Keratinocyte (primary cell): Measurements from ENCODE around the gene DHX35. TPM values are rescaled to one million over a fixed set of nuclear protein-coding genes. Genes with fewer than 3 reads are reported as not detected.

Experiments used
- DNase-seq: peaks from one replicate; pipeline ENCODE4 v3.0.0-alpha.2; 2011; ENCODE audit warnings: low read depth, missing footprints, low spot score
- FAIRE-seq: peaks from 2 replicates; lab custom pipeline; 2011; peaks lifted over from hg19 to GRCh38; lab: Jason Lieb, UNC
- H2AFZ ChIP-seq: 2 replicates; pipeline ENCODE4 v1.6.0; 2012; ENCODE audit warnings: low read length, control low read depth, inconsistent platforms; ENCODE audit not compliant: control insufficient read depth
- H3K27ac ChIP-seq: 2 replicates; pipeline ENCODE4 v1.5.1; 2011; ENCODE audit warnings: low read length; ENCODE audit not compliant: control insufficient read depth, insufficient read depth
- H3K27me3 ChIP-seq: 3 replicates; pipeline ENCODE4 v1.6.0; 2011; ENCODE audit warnings: low read length; ENCODE audit not compliant: control insufficient read depth, insufficient read depth; ENCODE audit errors: extremely low read depth
- H3K36me3 ChIP-seq, 2 experiments: 2 replicates in 1 of 2; 3 replicates in 1 of 2; pipeline ENCODE4 v1.5.1; 2011; ENCODE audit warnings: low read length in 2 of 2, mild to moderate bottlenecking in 1 of 2; ENCODE audit not compliant: control insufficient read depth in 2 of 2, insufficient read depth in 2 of 2; ENCODE audit errors: extremely low read depth in 1 of 2
- H3K4me1 ChIP-seq: 3 replicates; pipeline ENCODE4 v1.5.1; 2011; ENCODE audit warnings: low read length; ENCODE audit not compliant: control insufficient read depth, insufficient read depth; ENCODE audit errors: extremely low read depth
- H3K4me2 ChIP-seq: 3 replicates; pipeline ENCODE4 v1.6.0; 2011; ENCODE audit warnings: low read depth, low read length; ENCODE audit not compliant: control insufficient read depth, insufficient read depth; ENCODE audit errors: extremely low read depth
- H3K4me3 ChIP-seq, 3 experiments: fragments of 200-600 bp in 1 of 3; sonication (generic) in 1 of 3; 2 replicates in 2 of 3; 3 replicates in 1 of 3; pipeline ENCODE4 v1.5.1; 2011 to 2016; ENCODE audit warnings: low read length in 3 of 3, mild to moderate bottlenecking in 3 of 3, control low read depth in 2 of 3, inconsistent platforms in 1 of 3, low read depth in 1 of 3, mixed read lengths in 1 of 3, mixed run types in 1 of 3, moderate library complexity in 1 of 3; ENCODE audit not compliant: control insufficient read depth in 2 of 3, insufficient read depth in 2 of 3; ENCODE audit errors: extremely low read depth in 1 of 3
- H3K79me2 ChIP-seq: 2 replicates; pipeline ENCODE4 v1.6.0; 2012; ENCODE audit warnings: low read length; ENCODE audit not compliant: control insufficient read depth, insufficient read depth
- H3K9ac ChIP-seq: 3 replicates; pipeline ENCODE4 v1.6.0; 2011; ENCODE audit warnings: low read length; ENCODE audit not compliant: control insufficient read depth, insufficient read depth; ENCODE audit errors: extremely low read depth
- H3K9me1 ChIP-seq: 3 replicates; pipeline ENCODE4 v1.6.0; 2011; ENCODE audit warnings: low read length; ENCODE audit not compliant: control insufficient read depth, insufficient read depth; ENCODE audit errors: extremely low read depth
- H3K9me3 ChIP-seq: 2 replicates; pipeline ENCODE4 v1.5.1; 2012; ENCODE audit warnings: low read depth, low read length; ENCODE audit not compliant: control insufficient read depth
- H4K20me1 ChIP-seq: 3 replicates; pipeline ENCODE4 v1.6.0; 2011; ENCODE audit warnings: low read length; ENCODE audit not compliant: control insufficient read depth, insufficient read depth; ENCODE audit errors: extremely low read depth
- CTCF ChIP-seq, 3 experiments: IDR thresholded peaks in 1 of 3; conservative IDR thresholded peaks in 1 of 3; optimal IDR thresholded peaks in 1 of 3; 2 replicates in 2 of 3; 3 replicates in 1 of 3; pipeline versions ENCODE3 to v1.5.1; 2011; ENCODE audit warnings: low read length in 3 of 3, mild to moderate bottlenecking in 3 of 3, moderate library complexity in 2 of 3, control low read depth in 1 of 3, inconsistent platforms in 1 of 3; ENCODE audit not compliant: insufficient read depth in 2 of 3; ENCODE audit errors: extremely low read depth in 1 of 3
- EZH2 ChIP-seq: IDR thresholded peaks from one replicate; pipeline ENCODE4 v1.6.1; 2012; ENCODE audit warnings: inconsistent platforms, mild to moderate bottlenecking, low read length, moderate library complexity
- dilution Hi-C: fragments of 300-500 bp; cut with MboI; formaldehyde crosslinking; loops from one replicate; pipeline ENCODE4 v1.7.0; 2020; ENCODE audit warnings: low sequenced_read_pairs; ENCODE audit not compliant: extremely low pct_ligation_motif_present
- polyA plus RNA-seq, 5 experiments: library from polyadenylated mRNA; depleted of rRNA in 3 of 5; stranded (reverse) in 3 of 5; stranded (forward) in 1 of 5; unstranded in 1 of 5; fragments of >200 nt; gene quantifications; 1 replicate in 1 of 5; 2 replicates in 3 of 5; 3 replicates in 1 of 5; pipeline versions ENCODE4 v1.2.1 to v1.2.3, GENCODE V29; 2011 to 2012; ENCODE audit warnings: missing spikeins in 2 of 5, low read depth in 1 of 5, low replicate concordance in 1 of 5

DHX35 gene
- polyA plus RNA-seq, 1 donor (not counting 4 experiments of a cell fraction or from before 2014, with no cell fraction given) = 9.8 TPM

GRCh38 chr20:39021748-39022147, 59.6 kb downstream of the DHX35 start:
- FAIRE-seq (no peak), DNase-seq (no peak)
- no peak overlapping the region for H3K4me2 ChIP-seq
- H2AFZ ChIP-seq = no peak overlapping the region
- no peaks in the 10 kb centered on the region for H3K9me3 ChIP-seq
- no peak overlapping the region for H3K4me3 ChIP-seq
- no peaks in the 10 kb centered on the region for H4K20me1 ChIP-seq
- no peak overlapping the region for H3K9ac ChIP-seq
- peaks cover 16 to 22% of the 10 kb centered on the region in 2 experiments for H3K36me3 ChIP-seq
- H3K27me3 ChIP-seq = no peaks in the 10 kb centered on the region
- TF ChIP-seq CTCF (optimal IDR thresholded peaks at IDR 0.05 in 1 of 3, IDR thresholded peaks at IDR 0.05 in 1 of 3, conservative IDR thresholded peaks at IDR 0.05 in 1 of 3; ENCODE audit: extremely low read depth in 1 of 3, insufficient read depth in 2 of 3, low read length in 3 of 3) (no peak), EZH2 (no peak)
- H3K27ac ChIP-seq = no peak overlapping the region
- H3K4me1 ChIP-seq = peaks cover 11% of the 10 kb centered on the region
- dilution Hi-C loops = no loop called here
- H3K79me2 ChIP-seq = no peaks in the 10 kb centered on the region
- H3K9me1 ChIP-seq = no peaks in the 10 kb centered on the region

- H2AFZ ChIP-seq = no peak overlapping the region
- dilution Hi-C loops = no loop called here
- H4K20me1 ChIP-seq = no peaks in the 10 kb centered on the region
- H3K9ac ChIP-seq = no peak overlapping the region
- DNase-seq (no peak), FAIRE-seq (no peak)
- no peaks in the 10 kb centered on the region for H3K9me3 ChIP-seq
- H3K9me1 ChIP-seq = no peaks in the 10 kb centered on the region
- no peak overlapping the region for H3K4me2 ChIP-seq
- no peaks in the 10 kb centered on the region for H3K79me2 ChIP-seq
- H3K27ac ChIP-seq = no peak overlapping the region
- TF ChIP-seq CTCF (optimal IDR thresholded peaks at IDR 0.05 in 1 of 3, IDR thresholded peaks at IDR 0.05 in 1 of 3, conservative IDR thresholded peaks at IDR 0.05 in 1 of 3; ENCODE audit: extremely low read depth in 1 of 3, insufficient read depth in 2 of 3, low read length in 3 of 3) = no peak
- no peak for TF ChIP-seq EZH2
- peaks cover 13% of the 10 kb centered on the region for H3K4me1 ChIP-seq
- H3K27me3 ChIP-seq = no peaks in the 10 kb centered on the region
- H3K36me3 ChIP-seq = peaks cover 15 to 24% of the 10 kb centered on the region in 2 experiments
- H3K4me3 ChIP-seq = no peak overlapping the region
Observed at GRCh38 chr20:39025883-39026282, 63.7 kb downstream of the DHX35 start.
